Activated CD4-positive, CD25-positive, alpha-beta regulatory T cell treated with anti-CD3 and anti-CD28 coated beads, Interleukin-2, amount 50 U/mL, for 16 hours (primary cell): ENCODE results near the gene FGF14.

Experiments
- DNase-seq: peaks from one replicate; pipeline ENCODE4 v3.0.0-alpha.2; 2020; ENCODE audit warnings: low read depth, low spot score

The FGF14 gene

DNA sequence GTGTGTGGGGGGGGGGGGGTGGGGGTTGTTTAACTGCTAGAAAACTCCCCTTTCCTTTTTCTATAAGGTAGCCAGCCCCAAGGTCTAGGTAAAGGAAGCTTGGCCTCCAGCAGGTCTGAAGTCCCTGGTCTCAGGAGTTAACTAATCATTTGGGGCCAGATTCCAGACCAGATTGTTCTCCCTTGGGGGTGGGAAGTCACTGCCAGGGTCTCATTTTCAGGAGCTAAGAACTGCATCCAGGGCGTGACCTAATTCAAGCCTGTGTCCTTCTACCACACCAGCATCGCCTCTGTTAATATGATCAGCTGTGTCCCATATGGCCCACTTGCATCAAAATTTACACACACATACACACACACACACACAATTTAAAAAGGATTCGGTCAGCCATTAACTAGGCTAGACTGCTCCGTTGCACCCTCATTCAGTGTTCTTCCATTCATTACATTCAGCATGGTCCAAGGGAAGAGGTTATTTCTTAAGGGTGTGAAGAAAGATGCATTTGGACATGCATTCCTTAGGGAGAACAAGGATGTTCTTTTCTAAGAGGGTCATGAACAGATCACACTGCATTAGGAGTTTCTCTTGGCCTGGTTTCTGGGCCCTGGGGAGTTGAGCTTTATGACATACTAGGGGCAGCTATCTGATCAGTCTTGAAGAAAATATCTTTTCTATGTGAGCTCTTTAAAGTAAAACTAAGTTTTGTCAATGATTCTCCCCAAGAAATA is 91.0 kb downstream of the FGF14 start:
- DNase-seq: no peak

DNA sequence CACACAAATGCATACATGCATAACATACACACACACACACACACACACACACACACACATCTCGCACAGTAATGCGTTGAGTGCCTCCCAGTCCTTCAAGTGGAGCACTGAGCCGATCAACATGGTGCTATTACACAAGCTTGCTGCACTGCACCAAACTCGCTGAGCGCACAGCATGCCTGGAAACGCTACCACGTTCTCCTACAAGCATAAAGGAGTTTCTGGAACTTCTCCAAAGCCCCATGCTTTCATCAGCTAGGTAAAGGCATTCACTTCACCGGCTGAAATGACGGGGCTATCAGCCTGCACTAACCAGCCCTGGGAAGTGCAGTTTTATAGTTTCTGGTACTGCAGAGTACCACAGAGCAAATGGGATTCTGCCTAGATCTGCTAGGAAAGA is 92.7 kb downstream of the FGF14 start:
- no peak for DNase-seq

DNA sequence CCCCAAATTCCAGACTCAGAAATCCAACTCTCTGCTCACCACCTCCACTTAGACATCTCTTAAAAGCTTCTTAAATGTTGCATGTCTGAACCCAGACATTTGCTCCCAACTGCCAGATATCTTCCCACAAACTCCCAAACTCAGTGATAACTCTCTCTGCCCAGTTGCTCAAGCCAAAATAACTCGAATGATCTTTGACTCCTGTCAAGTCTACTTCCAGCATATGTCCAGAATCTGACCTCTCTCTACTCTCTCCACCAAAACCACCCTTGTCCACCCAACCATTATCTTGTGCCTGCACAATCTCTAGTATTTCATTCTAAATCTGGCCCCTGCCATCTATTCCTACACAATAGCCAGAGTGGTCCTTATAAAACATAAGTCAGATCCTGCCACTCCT is 99.3 kb downstream of the FGF14 start:
- no peak for DNase-seq

DNA sequence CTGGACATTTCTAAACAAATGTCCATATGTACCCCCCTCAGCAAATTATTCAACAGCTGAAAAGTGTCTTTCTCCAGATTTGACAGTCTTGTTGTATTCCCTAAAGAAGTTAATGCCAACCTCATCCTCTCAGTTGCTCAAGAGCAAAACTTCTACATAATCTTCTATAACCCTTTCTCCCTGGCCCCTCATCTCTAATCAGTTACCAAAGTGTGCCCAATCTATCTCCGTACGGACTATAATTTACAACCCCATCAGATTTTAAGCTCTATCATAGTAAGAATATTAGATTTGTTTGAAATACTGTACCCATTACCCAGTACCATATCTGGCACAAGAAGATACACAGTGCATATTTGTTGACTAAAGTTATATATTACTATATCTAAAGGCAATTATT is 101.5 kb downstream of the FGF14 start:
- no peak for DNase-seq

DNA sequence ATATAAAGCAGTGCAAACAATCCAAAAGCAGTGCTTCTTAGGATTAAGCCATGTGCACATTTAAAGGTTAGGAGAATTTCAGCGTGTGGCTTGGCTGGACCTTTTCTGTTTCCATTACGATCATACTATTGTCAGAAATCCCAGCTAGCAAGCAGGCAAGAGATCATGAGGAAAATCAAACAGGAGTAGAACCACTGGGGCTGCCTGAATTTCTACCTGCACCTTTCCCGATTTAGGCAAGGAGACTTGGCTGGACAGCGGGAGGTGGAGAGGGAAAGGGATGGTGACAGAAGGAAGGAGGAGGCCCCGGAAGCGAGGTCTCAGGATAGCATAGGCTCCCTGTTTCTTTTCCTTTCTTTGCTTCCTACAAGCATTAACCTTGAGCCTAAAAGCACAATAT is 102.5 kb downstream of the FGF14 start:
- no peak for DNase-seq

DNA sequence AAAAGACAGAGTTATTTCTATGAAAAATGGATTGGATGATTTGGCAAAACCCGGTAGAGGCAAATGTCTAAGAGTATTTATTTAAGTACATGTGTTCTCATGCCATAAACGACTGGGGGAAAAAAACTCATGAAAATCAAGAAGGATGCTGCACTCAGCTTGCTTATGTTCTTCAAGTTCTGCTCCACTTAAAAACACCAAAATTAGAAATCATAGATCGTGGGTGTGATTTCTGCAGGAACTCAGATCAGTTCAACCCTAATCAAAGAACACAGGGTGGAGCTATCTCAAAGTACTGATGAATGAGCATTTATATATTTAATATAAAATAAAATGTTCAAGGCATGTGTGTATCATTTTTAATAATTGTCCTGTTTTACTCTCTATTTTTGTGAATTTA is 103.8 kb downstream of the FGF14 start:
- no peak for DNase-seq

DNA sequence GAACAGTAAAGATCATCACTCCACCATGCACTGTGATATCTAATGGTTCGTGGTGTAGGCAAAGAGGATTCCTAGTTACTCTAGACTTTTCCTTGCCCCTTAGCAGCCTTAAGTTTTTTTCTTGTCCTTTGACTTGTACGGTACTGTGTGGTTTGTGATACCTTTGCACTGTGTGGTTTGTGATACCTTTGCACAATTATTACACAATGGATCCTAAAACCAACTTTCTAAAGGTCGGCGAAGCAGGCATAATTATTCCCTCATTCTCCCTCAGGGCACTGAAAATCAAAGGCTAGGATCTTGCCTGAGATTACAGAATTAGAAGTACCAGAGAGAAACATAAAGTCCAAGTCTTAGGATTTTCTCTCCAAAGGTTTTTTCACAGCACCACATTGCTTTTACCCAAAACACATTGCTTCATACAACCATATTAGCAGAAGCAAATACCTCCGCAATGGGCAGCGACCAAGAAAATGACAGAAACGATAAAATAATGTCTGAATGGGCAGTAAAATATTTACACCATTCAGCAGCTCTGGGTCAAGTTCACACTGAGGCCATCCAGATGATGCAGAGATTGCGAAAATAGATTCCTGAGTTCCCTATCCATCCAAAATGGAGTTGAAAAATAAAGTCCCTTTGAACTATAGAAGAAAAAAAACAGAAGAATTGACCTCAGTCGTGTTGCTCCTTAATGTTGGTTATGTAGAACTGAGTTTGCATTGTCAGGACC is 106.4 kb downstream of the FGF14 start:
- no peak for DNase-seq

DNA sequence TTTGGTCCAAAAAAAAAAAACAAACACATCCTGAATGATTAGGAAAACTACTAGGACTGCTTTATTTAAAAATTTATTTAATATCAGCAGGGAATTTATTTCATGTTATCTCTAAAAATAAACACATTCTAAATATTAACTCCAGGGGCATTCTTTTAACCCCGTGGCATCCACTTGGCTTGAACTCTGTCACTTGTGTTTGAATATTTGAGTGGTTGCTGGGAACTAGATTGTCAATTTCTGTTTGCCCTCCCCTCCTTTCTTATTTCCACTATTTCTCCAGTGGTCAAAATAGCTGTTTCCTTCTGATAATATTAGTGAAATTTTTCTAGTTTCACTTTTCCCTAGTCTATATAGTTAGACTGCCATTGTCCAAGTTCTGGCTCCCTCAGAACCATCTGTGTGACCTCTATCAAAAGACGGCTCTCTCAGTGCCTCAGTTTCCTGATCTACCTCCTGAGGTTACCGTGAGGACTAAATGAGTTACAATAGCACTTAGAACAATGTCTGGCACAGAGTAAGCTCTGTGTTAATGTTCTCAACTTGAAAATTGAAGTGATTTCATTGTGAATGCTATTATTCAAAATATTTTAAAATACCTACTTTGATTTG is 107.3 kb downstream of the FGF14 start:
- no peak for DNase-seq

DNA sequence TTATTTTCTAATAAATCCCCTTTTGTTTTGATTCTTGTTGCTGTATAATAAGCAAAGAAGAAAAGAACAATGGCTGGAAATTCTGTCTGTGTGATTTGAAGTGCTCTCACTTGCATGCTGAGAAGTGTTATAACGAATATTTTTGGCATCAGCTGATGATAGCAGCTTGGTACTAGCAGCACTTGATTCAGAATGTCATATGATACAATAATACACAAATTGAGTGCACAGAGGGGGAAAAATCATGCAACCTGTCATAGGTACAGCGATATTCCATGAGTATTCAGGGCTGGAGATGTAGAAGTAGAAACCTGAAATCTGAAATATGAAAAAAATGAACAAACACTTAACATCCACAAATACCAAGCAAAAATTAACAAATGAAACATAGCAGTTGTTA is 108.1 kb downstream of the FGF14 start:
- no peak for DNase-seq

DNA sequence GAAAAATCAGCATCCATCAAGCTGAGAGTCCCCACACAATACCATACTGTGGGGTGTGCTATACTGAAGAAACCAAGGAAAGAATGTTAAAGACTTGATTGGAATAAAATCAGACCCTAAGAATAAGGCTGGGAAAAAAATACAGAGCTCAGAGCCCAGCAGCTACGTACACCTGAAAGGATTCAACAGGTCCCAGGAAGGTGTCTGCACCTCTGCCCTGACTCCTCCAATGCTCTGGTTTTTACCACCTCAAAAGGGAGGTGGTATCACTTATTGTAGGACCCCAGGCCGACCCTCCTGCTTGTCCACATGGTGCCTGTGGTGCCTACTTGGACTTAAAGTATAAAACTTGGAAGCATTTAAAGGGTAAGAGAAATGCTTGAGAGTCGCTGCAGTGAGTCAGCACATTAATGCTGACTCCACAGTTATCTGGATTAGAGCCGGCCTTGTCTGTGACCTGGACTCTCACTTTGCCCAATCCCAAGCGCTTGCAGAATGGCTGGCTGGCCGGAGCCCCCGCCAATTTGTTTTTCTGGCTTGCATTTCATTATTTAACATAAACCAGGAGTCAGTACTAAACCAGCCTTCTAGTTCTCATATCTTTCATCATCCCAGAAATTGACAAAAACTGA is 110.1 kb downstream of the FGF14 start:
- no peak for DNase-seq

DNA sequence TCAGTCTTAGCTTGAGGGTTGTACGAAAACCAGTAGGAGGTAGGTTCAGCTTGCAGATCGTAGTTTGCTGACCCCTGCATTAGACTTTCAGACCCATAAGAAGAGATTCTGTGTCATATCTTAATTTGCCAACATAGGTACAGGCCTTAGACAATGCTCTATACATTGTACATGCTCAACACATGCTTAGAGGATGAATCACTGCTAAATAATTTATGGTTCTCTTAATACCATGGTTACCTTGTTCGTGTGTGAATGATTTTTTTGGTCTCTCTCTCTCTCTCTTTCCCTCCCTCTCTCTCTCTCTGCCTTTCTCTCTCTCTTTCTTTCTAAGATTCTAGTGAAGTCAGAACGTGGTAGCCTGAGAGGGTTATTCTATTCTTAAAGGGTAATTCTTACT is 112.2 kb downstream of the FGF14 start:
- no peak for DNase-seq

DNA sequence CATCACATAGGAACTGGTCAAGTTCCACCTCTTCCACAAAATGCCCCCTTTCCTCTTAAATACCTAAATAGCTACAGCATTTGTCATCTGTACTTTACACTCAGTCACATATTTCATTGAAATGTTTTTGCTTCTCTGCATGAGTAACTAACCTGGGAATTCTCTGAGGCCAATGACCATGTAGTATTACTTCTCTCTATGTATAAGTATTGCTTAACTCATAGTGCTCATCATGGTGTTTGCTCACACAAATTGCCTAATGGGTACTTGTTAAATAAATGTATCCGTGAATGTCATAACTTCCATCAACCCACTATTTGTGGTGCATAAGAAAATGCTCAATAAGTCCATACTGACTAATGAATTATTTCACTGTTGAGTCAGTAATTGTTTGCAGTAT is 115.5 kb downstream of the FGF14 start:
- DNase-seq: no peak

DNA sequence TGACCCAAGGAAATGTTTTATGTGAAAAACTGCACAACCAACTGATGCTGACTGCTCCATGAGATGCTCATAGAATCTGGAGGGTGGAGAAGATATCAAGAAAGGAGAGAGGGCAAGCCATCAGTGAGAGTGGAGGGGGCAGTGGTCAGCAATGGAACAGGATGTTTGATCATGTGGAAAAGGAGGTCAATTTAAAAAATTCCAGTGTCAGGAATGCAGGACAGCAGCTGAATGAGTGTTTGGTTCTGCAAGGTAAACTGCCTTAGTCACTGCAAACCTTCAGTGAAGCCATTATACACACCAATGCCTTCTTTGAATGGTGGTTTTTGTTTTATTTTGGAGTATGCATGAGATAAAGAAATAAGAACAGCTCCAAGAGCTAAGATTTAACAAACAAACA is 121.5 kb downstream of the FGF14 start:
- DNase-seq: no peak

DNA sequence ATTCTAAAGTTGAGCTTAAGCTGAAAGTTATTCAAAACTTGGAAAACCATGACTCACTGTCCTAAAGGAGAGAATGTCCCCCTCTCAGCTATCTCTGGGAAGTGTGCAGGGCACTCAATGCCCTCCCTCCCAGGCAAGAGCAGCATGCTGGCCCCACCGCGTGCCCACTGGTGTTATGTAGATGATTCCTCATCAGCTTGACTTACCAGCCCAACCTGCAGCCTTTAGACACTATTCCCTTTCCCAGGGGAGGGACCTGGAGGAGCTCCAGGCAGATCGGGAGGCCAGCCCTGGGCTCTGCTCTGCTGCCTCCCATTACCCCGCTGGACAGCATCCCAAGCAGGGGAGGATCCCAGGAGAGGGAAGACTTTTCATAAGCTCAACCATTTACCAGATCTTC is 124.6 kb downstream of the FGF14 start:
- DNase-seq: no peak

DNA sequence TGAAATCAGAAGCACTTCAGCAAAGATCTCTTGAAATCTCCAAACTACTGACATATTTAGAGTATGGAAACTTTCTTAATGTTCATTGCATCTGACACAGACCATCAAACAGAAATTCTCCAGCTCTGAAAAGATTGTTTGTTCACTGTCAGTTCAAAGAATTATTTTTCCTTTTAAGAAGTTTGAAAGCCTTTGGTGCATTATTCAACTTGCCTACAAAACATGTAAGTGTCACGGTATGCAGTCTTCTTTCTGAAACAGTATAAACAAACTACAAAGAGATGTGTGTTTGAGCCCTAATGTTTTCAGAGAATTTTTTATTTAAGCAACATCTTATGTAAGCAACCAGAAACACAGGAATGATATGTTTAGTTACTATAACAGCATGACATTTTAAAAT is 125.4 kb downstream of the FGF14 start:
- DNase-seq: no peak

DNA sequence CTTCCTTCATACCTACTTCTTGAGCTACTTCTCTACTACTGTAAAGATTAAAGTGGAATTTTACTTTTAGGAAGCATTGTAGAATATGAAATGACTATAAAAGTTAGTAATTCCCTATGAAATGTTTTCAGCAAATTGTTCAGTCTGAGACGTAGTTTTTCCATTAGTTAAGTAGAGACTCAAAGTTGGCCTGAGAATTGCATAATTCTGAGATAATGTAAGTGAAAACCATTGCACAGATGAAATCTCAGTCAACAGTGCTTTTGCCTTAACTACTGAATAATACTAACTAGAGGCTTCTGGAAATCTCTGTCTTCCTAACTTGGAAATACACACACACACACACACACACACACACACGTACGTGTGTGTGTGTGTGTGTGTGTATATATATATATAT is 125.9 kb downstream of the FGF14 start:
- DNase-seq: no peak

DNA sequence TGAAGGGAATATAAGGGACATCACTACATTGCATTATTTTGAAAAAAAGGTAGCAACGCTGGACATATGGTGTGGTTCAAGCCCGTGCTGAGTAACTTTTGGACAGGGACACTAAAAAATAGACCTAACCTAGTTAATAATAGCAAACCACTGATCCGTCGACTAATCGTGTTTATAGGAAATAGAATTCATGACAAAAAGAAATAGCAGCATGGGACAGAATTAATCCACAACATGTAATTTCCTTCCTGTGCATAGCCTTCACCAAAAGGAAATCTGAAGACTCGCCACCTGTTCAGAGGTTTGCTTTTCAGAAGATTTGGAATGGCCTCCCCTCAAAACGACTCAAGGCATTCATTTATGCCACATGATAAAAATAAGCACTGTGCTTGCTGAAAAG is 128.7 kb downstream of the FGF14 start:
- no peak for DNase-seq

DNA sequence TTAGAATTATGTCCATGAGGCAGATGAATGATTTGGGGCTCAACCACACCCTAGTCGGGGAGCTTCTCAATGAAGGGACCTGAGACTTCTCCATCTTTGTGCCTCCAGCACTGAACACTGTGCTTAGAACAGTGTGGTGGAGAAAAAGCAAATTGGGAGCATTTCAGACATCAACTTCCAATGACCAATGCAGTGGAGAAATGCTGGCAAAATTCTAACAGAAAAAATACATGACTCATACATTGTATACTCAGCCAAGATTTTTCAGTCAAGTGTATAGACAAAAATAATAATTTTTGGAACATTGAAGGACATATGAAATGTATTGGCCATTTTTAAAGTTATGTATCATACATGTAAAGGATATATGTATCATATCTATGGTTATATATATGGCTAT is 134.7 kb downstream of the FGF14 start:
- no peak for DNase-seq

DNA sequence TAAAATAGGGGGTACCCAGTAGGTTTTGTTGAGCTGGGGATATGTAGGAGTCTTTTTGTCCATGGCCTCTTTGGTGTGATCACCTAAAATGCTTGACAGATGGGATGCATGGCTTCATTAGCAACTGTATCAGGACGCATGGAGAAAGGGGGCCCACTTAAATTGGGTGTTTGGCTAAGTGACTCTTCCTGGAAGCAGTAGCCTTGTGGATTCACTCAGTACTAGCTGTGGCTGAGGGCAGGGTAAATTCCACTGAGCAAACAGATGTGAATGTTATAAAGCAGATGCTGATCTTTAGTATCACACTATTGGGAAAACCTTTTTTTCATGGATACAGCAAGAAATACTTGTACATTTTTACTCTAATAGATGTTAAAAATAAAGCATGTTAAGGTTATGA is 140.0 kb downstream of the FGF14 start:
- DNase-seq: no peak

DNA sequence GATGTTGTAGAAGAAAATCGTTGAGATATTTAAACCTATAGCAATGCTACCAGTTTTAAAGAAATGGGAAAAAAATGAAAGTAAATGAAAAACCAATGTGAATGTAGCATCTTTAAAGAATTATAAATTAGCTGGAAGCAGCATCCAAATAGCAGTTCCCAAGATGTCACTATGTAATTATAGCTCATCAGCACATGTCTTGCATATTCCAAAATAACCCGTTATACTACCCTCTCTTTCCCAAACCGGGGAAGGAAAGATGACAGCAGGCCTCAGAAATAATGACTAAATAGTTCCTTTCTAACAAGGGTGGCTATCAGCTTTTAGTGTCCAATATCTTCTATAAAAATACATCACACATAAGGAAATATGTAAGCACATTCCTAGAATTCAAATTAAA is 140.5 kb downstream of the FGF14 start:
- DNase-seq: no peak

DNA sequence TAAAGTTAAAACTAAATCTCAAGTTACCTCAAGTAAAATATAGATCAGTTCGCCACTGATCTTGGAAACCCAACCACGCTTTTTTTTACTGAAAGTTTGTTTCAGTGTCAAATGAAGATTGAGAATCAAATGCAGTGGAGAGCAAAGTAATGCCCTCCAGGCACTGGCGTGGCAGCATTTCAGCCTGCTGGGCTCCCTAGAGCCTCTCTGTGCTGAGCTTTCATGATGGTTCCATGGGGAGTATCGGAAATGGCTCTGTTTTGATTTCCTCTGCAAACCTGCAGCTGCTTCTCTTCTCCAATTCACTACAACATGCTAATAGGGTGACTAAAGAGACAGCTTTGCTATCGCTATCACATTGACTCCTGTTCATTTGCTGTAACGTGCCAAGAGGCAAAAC is 141.6 kb downstream of the FGF14 start:
- no peak for DNase-seq

DNA sequence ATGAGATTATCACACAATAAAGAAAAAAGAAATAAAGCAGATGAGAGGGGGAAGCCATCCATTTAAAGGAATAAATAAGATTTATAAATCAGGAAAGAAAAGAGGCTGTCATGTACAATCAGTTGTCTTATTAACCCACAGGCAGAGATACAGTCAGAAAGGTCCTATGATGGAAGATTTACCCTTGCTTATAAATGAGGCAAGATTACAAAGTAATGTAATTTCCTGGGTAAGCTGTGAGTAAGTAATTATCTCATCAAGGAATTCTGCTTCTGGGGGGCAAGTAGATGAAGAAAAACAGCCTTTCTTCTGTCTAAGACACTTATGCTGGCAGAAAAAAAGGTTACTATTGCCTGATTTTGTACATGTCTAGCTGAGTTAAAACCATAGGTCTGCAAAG is 146.4 kb downstream of the FGF14 start:
- no peak for DNase-seq

DNA sequence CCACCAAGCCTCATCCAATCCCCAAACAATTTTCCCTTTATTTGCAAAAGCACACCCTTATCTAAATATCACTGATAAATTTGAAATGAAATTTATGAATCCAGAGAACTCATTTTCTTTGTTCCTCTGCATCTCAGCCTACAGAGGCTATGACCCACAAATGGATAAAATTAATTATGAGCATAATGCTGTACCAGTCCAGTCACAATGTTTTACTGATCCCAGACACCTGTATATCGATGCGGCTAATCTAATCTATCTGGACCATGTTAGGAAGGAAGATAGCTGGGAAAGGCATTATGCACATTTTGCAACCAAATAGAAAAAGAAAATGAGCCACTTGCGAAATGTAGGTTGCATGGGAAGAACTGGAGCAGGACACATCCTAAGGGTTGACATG is 150.0 kb downstream of the FGF14 start:
- DNase-seq: no peak
